Middle frontal gyrus (tissue), 1 donor: ENCODE data around the gene DNHD1.

Experiments
- DNase-seq: peaks from one replicate; pipeline ENCODE4 v3.0.0-alpha.2; 2015; ENCODE audit warnings: low spot score; ENCODE audit errors: extremely low spot score

Gene DNHD1

GRCh38 chr11:6559369-6559768 is 62.3 kb downstream of the DNHD1 start:
- DNase-seq = no peak

GRCh38 chr11:6561288-6561687 is 64.2 kb downstream of the DNHD1 start:
- no peak for DNase-seq

- no peak for DNase-seq
Observed at GRCh38 chr11:6563121-6563619, 66.1 kb downstream of the DNHD1 start.

DNA sequence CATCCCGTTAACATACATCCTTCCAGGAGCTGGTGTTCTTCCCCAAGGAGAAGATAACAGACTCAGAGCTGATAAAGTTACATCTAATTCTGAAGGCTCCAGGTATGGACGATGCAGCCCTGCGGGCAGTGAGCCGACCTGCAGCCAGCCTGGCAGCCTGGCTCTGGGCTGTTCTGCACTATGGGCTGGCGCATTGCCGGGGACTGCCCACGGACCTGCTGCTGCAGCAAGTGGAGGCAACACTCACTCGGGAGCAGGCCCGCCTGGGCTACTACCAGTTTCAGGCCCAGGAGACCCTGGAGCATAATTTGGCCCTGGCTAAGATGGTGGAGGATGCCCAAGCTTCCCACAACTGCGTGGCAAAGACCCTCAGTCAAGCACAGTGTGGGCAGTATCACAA is 66.6 kb downstream of the DNHD1 start:
- DNase-seq = no peak

GRCh38 chr11:6565325-6565724 is 68.2 kb downstream of the DNHD1 start:
- DNase-seq = no peak

DNA sequence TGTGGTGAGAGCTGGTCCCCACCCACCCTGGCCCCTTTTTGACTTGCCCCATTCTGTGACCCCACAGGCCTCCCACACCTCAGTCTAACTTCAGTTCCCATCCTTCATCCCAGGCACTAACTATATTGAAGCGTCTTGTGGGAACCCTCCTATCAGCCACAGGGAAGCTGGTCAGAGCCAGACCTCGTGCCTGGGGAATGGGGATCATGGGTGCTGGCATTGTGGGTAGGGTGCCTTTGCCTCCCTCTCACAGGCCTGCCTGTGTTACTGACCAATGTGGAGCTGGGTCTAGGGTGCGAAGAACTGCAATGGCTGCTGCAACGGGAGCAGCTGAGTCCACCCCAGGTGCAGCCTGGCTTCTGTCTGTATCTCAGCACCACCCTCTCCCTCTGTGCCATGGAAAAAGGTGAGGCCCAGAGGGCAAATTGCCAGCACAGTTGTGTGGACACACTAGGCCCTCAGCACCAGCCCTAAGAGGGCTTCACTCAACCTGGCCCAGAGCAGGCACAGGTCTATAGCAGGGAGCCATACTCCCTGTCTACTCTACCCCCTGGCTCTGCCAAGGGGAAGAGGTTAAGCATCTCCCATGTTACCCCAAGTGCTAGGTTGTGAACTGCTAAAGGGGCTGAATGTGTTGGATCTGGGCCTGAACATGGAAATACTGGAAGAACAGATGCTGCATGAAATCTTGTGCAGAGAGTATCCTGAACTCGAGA is 69.1 kb downstream of the DNHD1 start:
- no peak for DNase-seq

- DNase-seq = no peak
Observed at GRCh38 chr11:6566704-6567370, 69.8 kb downstream of the DNHD1 start.

GRCh38 chr11:6567371-6567745 is 70.3 kb downstream of the DNHD1 start:
- no peak for DNase-seq

- no peak for DNase-seq
Observed at GRCh38 chr11:6568191-6568918, 71.3 kb downstream of the DNHD1 start.

- no peak for DNase-seq
Observed at GRCh38 chr11:6569706-6570105, 72.6 kb downstream of the DNHD1 start.

GRCh38 chr11:6570691-6571427 is 73.8 kb downstream of the DNHD1 start:
- DNase-seq = no peak

GRCh38 chr11:6571434-6572008 is 74.4 kb downstream of the DNHD1 start:
- no peak for DNase-seq

- DNase-seq = no peak
Observed at GRCh38 chr11:6572215-6572614, 75.1 kb downstream of the DNHD1 start.

GRCh38 chr11:6574816-6575715 is 78.0 kb downstream of the DNHD1 start:
- no peak for DNase-seq

- peak; percentile 84 for DNase-seq
Observed at GRCh38 chr11:6576471-6577373, 79.6 kb downstream of the DNHD1 start.

- no peak for DNase-seq
Observed at GRCh38 chr11:6578134-6578533, 81.1 kb downstream of the DNHD1 start.

GRCh38 chr11:6579681-6580080 is 82.6 kb downstream of the DNHD1 start:
- DNase-seq = no peak

DNA sequence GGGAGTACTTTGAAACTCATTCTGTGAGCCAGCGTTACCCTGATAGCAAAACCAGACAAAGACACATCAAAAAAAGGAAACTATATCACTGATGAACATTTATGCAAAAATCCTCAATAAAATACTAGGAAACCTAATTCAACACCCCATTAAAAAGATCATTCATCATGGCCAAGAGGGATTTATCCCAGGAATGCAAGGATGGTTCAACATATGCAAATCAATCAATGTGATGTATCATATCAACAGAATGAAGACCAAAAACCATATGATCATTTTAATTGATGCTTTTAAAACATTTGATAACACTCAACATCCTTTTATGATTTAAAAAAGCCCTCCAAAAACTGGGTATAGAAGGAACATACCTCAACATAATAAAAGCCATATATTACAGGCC is 86.5 kb downstream of the DNHD1 start:
- DNase-seq = no peak

DNA sequence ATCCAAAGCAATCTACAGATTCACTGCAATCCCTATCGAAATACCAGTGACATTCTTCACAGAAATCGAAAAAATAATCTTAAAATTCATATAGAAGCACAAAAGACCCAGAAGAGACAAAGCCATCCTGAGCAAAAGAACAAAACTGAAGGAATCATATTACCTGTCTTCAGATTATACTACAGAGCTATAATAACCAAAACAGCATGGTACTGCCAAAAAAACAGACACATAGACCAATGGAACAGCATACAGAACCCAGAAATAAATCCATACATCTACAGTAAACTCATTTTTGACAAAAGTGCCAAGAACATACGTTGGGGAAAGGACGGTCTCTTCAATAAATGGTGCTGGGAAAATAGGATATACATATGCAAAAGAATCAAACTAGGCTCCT is 87.4 kb downstream of the DNHD1 start:
- no peak for DNase-seq
